NCI-H82 (cell line): ENCODE results near the gene UBN2.
A peak's percentile ranks its signal among the peaks of the same experiment; 100 is the strongest.
"Not testable (repeated sequence)": the region's sequence is repeated elsewhere in the genome, so short reads cannot be mapped to it uniquely, and the experiment has no call there.

Experiments used
- DNase-seq: peaks from one replicate; lab custom pipeline; 2025; lab: John Stamatoyannopoulos, UW

Gene UBN2

GRCh38 chr7:139230774-139231512, at the start of gene UBN2:
Gene UBN2, plus strand, starts transcription at chr7:139231237. Its CDS starts 248 bp downstream, at chr7:139231485.
- DNase-seq: peak; percentile 98

DNA sequence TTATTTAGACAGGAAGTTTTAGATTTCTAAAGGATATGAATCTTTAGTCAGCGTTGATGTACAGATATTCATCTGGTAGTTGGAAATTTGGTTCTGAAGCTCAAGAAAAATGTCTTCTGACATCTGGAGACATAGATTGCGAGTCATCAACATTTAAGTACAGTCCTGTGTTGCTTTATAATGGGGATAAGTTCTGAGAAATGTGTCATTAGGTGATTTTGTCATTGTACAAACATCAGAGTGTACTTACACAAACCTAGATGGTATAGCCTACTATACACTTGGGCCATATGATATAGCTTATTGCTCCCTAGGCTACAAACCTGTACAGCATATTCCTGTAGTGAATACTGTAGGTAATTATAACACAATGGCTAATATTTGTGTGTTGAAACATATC, 49.6 kb upstream of the UBN2 start:
- DNase-seq: no peak

DNA sequence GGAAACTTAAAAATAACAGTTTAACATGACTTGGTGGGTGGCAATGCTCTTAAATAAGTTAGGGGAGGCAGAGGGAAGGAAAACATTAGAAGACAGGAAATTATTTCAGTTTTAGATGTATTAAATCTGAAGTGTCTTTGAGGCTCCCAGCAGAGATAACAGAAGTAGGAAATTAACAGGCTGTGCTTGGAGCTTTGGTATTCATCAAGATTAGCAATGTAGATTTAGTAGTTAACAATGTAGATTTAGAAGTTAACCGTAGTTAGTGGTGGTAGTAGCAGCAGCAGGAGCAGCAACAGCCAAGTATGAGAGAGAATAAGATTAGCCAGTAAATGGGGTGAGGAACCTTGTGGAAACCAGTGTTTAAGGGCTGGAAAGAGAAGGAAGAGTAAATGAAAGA, 48.7 kb upstream of the UBN2 start:
- no peak for DNase-seq

DNA sequence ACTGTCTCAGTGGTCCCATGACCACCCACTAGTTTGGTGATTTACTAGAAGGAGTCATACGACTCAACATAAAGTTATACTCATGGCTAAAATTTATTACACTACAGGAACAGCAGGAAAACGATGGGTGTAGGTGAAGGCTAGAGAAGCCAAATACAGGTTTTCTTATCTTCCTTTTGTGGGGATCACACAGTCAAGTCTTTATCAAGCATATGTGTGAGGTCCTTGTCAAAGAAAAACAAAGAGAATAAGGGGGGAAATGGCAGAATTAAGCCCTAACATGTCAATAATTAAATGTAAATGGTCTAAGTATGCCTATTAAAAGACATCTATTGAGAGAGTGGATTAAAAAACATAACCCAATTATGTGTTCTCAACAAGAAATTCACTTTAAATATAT, 47.8 kb upstream of the UBN2 start:
- DNase-seq: no peak

DNA sequence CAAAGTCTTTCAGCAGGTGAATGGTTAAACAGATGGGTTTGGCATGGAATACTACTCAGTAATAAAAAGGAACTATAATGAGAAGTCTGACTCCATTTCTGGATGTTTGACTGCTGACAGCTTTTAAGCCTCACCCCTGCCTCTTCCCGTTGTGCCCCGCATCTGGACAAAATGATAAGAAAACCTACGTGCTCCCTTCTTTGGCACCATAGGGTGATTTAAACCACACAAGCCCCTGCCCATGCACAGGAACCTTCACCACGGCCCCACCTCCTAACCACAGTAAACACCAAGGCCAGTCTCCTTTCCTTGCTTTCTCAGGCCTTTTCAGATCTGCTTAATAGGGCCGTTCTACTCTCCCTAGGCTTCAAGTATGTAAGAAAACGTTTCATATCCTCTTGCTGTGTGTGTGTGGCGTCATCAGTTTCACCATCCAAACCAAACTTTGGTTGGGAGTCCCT, 47.1 kb upstream of the UBN2 start:
- DNase-seq: no peak

DNA sequence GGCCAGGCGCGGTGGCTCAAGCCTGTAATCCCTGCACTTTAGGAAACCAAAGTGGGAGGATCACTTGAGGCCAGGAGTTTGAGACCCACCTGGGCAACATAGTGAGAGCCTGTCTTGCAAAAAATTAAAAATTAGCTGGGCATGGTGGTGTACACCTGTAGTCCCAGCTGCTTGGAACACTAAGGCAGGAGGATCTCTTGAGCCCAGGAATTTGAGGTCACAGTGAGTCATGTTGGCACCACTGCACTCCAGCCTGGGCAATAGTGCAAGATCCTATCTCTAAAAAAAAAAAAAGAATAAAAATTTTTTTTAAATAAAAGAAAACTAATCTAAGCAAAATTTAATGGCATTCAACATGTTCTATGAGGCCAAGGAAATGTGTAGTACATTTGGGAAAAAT, 44.9 kb upstream of the UBN2 start:
- no peak for DNase-seq

- DNase-seq: no peak
Measured at GRCh38 chr7:139189357-139189756, 41.7 kb upstream of the UBN2 start.

GRCh38 chr7:139192014-139192706, 38.9 kb upstream of the UBN2 start:
- DNase-seq: no peak

- no peak for DNase-seq
Measured at GRCh38 chr7:139200382-139200781, 30.7 kb upstream of the UBN2 start.

- DNase-seq: no peak
Measured at GRCh38 chr7:139203992-139204391, 27.0 kb upstream of the UBN2 start.

DNA sequence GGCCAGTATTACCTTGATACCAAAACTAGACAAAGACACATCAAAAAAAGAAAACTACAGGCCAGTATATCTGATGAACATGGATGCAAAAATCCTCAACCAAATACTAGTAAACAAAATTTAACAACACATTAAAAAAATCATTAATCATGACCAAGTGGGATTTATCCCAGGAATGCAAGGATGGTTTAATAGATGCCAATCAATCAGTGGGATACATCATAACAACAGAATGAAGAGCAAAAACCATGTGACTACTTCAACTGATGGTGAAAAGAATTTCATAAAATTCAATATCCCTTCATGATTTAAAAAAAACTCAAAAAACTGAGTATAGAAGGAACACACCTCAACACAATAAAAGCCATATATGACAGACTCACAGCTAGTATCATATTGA, 25.2 kb upstream of the UBN2 start:
- DNase-seq: no peak

DNA sequence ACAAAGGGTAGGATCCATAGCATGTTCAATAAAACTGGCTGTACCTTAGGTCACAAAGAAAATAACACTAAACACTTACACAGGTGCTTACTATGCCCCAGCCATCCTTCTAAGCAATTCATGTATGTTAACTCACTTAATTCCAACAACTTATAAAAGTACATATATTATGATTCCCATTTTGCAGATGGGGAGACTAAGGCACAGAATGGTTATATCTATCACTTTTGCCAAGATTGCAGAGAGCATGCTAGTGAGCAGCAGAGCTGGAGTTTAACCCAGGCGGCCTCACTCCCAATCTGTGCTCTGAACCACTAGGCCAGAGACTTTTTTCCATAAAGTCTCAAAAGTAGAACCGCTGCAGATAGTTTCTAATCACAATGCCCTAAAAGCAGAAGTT, 18.9 kb upstream of the UBN2 start:
- no peak for DNase-seq

DNA sequence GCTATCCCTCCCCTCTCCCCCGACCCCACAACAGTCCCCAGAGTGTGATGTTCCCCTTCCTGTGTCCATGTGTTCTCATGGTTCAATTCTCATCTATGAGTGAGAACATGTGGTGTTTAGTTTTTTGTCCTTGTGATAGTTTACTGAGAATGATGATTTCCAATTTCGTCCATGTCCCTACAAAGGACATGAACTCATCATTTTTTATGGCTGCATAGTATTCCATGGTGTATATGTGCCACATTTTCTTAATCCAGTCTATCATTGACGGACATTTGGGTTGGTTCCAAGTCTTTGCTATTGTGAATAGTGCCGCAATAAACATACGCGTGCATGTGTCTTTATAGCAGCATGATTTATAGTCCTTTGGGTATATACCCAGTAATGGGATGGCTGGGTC, 17.5 kb upstream of the UBN2 start:
- DNase-seq: not testable (repeated sequence)

GRCh38 chr7:139218173-139218572, 12.9 kb upstream of the UBN2 start:
- no peak for DNase-seq

DNA sequence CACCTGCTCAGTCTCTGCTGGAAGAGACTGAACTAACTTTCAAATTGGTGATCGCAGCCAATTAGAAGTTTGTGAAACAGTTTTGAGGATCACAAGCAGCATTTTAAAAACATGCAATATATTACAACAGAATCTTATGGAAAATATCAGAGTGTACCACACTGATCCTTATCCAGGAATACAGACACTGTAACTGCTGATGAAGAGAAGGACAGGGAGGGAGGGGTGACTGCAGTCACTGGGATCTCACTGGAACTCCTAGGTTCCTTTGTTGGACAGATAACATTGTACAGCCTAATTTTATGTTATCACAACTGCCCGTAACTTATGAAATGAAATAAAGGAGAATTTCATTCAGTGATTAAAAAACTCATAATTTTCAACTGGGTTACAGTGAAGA, 6.8 kb upstream of the UBN2 start:
- no peak for DNase-seq

GRCh38 chr7:139224836-139225235, 6.2 kb upstream of the UBN2 start:
- DNase-seq: not testable (repeated sequence)

DNA sequence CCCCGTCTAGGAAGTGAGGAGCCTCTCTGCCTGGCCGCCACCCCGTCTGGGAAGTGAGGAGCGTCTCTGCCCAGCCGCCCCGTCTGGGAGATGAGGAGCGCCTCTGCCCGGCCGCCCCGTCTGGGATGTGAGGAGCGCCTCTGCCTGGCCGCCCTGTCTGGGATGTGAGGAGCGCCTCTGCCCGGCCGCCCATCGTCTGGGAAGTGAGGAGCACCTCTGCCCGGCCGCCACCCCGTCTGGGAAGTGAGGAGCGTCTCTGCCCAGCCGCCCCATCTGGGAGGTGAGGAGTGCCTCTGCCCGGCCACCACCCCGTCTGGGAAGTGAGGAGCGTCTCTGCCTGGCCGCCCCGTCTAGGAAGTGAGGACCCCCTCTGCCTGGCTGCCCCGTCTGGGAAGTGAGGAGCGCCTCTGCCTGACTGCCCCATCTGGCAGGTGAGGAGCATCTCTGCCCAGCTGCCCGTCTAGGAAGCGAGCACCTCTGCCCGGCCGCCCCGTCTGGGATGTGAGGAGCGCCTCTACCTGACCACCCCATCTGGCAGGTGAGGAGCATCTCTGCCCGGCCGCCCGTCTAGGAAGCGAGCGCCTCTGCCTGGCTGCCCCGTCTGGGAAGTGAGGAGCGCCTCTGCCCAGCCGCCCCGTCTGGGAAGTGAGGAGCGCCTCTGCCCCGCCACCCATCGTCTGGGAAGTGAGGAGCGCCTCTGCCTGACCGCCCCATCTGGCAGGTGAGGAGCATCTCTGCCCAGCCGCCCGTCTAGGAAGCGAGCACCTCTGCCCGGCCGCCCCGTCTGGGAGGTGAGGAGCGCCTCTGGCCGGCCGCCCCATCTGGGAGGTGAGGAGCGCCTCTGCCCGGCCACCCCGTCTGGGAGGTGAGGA, 5.5 kb upstream of the UBN2 start:
- not testable (repeated sequence) for DNase-seq

DNA sequence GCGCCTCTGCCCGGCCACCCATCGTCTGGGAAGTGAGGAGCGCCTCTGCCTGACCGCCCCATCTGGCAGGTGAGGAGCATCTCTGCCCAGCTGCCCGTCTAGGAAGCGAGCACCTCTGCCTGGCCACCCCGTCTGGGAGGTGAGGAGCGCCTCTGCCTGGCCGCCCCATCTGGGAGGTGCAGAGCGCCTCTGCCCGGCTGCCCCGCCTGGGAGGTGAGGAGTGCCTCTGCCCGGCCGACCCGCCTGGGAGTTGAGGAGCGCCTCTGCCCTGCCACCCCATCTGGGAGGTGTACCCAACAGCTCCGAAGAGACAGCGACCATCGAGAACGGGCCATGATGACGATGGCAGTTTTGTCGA, 4.9 kb upstream of the UBN2 start:
- DNase-seq: not testable (repeated sequence)

GRCh38 chr7:139226988-139227488, 4.0 kb upstream of the UBN2 start:
- not testable (repeated sequence) for DNase-seq

DNA sequence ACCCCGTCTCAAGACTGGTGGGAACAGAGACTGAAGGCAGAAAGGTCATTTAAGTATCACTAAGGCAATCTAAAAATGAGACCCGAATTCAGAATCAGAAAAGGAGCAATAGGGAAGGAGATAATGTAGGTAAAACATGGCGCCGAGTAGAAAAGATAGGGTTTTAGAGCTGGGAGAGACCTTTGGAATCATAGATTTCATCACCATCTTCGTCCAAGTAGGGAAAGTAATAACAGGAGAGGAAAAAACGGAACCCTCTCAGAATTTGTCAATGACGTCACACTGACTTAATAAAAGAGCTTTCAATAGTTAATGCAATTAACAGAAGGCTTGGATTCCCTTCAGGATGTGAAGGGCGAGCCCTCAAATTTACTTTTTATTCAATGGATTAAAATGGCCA, 1.0 kb upstream of the UBN2 start:
- peak; percentile 48 for DNase-seq

- no peak for DNase-seq
Measured at GRCh38 chr7:139230484-139230773, 608 bp upstream of the UBN2 start.

- peak; percentile 54 for DNase-seq
Measured at GRCh38 chr7:139231513-139232376, 708 bp downstream of the UBN2 start.
